Fibroblast of lung (primary cell): ENCODE measurements around the gene CASP12.

Source experiments
- CTCF ChIP-seq, 2 donors: IDR thresholded peaks in 1 of 2; conservative IDR thresholded peaks in 1 of 2; 1 replicate in 1 of 2; 2 replicates in 1 of 2; pipeline ENCODE4 v1.5.1; 2011 to 2012; ENCODE audit warnings: low read length in 2 of 2, control low read depth in 1 of 2, inconsistent platforms in 1 of 2, low read depth in 1 of 2, mild to moderate bottlenecking in 1 of 2
- EZH2 ChIP-seq: IDR thresholded peaks from 2 replicates; pipeline ENCODE4 v1.5.1; 2012; ENCODE audit warnings: low read length, control low read depth, mild to moderate bottlenecking; ENCODE audit errors: missing control alignments

- TF ChIP-seq CTCF (conservative IDR thresholded peaks at IDR 0.05 in 1 of 2, IDR thresholded peaks at IDR 0.05 in 1 of 2; ENCODE audit: low read depth in 1 of 2, low read length in 2 of 2) (no peak), EZH2 (no peak)
These were observed 53.8 kb downstream of the CASP12 start for GRCh38 chr11:104844451-104844850.
